Stimulated activated CD8-positive, alpha-beta memory T cell treated with anti-CD3 and anti-CD28 coated beads, Interleukin-12 subunit alpha, Interleukin-12 subunit beta, amount 100 ng/mL, for 24 hours (primary cell): ENCODE results near the gene TXNRD3.

Experiments used
- DNase-seq: peaks from one replicate; pipeline ENCODE4 v3.0.0-alpha.2; 2020; ENCODE audit errors: extremely low read depth

The TXNRD3 gene

DNA sequence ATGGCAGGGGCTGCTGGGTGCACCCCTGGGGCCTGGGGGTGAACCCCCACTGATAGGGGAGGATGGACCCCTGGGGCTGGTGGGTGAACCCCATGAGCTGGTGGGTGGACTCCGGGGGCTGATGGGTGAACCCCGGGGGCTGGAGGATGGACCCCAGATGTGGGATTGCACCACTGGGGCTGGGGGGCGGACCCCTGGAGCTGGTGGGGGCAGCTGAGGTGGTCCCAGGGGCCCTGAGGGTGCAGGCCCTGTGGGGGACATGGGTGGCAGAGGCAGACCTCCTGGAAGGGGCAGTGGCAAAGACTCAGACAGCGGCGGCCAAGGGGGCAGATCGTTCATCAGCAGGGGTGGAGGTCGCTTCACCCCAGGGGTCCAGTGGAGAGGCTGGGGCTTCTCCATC lies 17.4 kb upstream of the TXNRD3 start:
- DNase-seq, result no peak

- DNase-seq, result no peak
Measured at GRCh38 chr3:126671521-126671920, 16.6 kb upstream of the TXNRD3 start.

DNA sequence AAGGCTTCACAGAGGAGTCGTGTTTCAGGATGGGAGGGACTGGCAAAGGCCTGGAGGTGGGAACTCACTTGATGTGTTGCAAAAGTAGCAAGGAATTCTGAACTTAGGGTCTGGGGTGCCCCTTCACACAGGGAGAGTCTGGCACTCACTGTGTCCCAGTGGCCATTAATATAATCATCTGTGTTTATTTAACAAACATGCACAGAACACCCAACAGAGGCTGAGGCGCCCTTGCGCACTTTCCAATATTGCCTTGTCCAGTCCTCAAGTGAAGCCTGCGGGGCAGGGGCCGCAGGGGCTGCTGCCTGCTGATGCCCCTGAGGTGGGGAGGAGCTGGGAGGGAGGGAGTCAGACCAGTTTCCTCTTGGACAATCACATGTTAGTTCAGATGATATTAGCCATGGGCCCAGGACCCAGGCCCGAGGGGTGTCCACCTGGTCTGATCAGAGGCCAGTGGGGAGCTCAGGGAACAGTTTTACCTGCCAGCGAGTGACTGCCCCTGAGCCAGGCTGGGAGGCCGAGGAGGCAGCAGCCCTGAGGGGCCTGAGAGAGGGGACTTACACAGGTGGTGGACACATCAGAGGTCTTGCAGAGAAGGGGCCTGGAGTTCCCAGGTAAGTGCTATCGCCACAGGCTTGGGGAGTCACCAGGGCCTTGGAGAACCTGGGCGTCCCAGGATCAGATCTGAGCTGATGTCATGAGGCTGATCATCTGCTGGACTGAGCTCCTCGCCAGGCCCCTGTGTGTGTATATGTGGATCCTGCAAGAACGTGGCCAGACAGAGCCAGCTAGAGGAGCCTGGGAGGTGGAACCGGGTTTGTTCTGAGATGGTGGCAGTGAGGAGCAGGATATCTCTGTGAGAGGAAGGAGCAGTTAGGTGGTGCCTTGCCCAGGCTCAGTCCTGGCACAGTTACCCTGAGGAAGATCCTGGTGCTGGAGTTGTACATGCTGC lies 13.8 kb upstream of the TXNRD3 start:
- DNase-seq, result no peak

DNA sequence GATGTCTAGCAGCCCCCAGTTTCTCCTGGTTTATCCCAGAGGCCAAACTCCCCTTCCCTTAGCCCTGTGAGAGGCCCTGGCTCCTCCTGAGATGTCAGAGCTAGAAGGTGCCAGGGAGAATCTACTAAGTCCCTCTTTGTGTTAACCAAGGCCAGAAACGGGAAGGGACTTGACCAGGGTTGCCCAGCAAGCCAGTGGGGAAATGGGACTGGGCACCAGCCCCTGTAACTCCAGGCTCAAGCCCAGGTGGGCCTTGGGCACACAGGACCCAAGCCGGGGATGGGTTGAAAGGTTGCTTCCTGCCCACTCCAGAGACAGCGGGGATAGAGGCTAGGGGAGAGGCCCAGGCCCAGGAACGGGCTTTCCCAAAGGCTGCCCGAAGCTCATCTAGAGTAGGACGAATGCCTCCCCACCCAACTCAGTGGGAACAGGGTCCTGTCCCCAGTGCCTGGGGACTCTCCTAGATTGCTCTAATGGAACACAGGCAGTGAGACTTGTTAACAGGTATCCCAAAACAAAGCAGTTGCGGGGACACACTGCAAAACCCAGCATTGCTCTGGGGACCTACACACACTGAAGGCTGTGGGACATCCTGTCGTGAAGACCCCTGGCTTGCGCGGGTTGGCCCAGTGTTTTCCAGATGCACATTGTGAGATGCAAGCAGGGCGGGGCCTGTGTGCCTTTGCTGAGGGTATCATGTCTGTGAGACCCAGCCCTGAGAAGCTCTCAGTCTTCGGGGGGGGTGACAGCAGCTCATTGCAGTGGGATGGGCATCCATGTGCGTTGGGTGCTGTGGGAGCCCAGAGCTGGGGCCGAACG lies 12.9 kb upstream of the TXNRD3 start:
- no peak for DNase-seq

DNA sequence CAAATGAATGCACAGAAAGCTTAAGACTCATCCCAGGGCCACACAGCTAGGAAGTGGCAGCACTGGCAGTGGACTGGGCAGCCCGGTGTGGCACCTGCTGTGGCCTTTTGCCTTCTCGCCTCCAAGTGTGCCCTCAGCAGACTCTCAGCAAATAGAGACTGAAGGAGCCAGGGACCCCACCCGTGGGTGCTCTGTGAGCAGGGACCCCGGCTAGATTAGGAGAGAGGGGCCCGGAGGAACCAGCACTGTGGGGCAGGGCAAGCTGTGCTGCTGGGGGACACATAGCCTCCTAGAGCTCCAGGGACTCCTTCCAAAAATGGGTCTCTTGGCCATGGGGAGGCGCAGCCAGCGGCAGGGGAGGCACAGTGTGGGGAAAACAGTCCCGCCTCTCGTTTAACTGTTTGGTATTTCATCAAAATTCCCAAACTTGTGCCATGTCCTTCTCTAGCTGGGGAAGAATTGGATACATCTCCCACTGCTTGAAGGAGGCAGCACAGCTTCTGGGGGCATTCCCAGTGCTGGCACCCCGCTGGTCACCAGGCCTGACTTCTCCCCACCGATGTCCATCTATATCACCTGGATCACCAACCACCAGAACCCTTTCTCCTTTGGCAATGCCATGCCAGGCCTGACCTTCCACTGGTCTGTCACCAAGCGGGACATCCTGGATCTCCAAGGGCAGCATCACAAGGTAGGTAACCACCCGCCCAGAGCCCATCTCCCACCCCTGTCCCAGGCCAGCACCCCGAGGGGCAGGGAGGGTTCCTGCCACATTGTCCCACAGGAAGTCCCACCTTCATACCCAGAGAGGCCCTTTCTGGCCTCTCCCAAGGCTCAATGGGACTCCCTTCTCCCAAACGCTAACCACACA lies 12.0 kb upstream of the TXNRD3 start:
- DNase-seq, result no peak

GRCh38 chr3:126665959-126666657 lies 11.2 kb upstream of the TXNRD3 start:
- no peak for DNase-seq

DNA sequence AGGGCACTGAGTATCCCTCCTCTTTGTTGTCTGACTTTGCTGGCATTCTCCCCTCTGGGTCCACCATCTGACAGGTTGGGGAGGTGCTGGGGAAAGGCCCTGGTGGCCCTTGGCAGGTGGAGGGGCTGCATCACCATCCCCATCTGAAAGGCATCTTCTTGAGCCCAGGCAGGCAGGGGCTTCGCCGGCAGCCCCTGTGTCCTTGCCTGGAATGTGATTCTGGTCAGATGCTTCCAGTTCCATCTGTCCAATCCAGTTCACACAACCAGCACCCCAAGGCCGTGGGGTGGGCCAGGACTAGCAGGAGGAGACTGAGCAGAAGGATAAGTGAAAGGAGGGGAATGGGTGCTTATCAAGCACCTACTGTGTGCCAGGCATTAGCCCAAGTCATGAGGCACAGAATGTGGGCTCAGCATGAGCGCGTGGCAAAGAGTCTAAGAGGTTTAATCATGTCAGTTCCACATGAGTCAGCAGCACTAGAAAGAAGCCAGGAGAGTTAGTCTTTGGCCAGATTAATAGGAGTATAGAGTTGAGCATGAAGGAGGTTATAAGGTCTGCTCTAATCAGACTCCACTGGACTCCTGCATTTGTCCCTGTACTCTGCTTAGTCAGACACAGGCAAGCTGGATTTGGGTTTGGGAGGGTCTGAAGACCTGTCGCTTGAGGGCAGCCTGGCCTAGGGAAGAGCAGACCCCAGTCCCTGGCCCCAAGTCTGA lies 10.5 kb upstream of the TXNRD3 start:
- DNase-seq, result no peak

GRCh38 chr3:126664591-126665214 lies 9.8 kb upstream of the TXNRD3 start:
- DNase-seq, result no peak

DNA sequence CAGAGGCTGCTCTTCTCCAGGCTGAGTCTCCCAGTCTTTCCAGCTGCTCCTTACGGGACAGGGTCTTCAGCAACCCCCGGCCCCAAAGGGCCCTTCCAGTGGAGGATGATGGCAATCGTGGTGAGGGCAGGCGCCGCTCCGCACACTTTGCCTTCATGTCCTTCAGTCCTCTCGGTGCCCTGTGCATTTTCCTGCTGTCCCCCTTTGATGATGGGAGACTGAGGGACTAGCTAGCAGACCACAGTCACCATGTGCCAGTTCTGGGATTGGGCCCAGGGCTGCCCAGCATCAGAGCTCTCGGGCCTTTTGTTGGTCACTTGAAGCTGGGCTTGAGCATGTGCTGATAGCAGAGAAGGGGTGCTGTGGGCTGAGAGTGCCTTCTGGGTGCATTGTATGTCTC lies 8.8 kb upstream of the TXNRD3 start:
- no peak for DNase-seq

DNA sequence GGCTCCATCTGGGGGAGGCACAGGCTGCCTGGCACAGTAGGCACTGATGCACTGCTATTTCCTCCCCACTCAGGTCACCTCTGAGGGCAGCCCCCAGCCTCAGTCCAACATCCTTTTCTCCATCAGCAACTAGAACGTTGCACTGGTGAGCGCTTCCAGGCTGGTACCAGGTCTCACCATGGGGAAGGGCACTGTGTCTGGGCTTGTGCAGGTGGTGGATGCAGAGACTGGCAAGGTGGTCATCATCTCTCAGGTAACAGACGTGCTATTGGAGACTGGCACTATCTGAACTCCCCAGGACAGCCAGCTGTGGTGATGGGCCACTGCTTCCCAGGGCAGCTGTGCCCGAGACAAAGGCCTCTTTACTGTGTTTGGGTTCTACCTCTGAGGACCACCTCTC lies 8.3 kb upstream of the TXNRD3 start:
- DNase-seq, result no peak

DNA sequence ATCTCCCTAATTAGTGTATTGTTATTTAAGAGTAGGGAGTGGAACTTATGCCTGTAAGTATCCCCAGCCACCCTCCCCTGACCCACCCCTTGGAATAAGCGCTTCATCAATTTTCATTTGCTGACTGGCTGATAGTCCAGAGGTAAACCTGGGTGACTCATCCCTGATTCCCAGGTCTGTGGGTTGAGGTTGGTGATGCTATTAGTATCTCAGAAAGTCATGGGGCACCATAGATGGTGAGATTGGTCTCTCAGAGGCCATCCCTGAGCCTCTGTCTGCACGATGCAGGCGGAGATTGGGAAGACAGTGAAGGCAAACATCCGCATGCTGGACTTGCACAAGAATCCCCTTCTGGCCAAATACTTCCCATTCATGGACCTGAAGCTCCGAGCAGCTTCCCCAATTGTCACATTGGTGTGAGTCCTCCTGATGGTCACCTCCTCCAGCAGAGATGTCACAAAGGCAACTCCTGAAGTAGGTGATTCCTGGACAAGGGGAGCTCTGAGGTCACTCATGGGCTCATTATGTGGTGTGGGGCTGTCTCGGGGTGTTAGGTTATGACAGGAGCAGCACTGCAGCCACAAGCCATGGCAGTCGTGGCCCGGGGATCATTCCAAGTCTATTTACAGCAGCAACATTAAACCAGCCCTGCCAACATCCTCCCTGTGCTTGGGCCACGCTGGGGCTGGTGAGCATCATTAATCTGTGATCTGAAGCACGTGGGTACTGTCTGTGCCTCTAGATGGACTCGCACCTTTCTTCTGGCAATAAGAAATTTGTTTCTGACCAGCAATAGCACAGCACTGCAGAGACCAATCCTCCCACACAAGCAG lies 6.8 kb upstream of the TXNRD3 start:
- DNase-seq, result no peak

DNA sequence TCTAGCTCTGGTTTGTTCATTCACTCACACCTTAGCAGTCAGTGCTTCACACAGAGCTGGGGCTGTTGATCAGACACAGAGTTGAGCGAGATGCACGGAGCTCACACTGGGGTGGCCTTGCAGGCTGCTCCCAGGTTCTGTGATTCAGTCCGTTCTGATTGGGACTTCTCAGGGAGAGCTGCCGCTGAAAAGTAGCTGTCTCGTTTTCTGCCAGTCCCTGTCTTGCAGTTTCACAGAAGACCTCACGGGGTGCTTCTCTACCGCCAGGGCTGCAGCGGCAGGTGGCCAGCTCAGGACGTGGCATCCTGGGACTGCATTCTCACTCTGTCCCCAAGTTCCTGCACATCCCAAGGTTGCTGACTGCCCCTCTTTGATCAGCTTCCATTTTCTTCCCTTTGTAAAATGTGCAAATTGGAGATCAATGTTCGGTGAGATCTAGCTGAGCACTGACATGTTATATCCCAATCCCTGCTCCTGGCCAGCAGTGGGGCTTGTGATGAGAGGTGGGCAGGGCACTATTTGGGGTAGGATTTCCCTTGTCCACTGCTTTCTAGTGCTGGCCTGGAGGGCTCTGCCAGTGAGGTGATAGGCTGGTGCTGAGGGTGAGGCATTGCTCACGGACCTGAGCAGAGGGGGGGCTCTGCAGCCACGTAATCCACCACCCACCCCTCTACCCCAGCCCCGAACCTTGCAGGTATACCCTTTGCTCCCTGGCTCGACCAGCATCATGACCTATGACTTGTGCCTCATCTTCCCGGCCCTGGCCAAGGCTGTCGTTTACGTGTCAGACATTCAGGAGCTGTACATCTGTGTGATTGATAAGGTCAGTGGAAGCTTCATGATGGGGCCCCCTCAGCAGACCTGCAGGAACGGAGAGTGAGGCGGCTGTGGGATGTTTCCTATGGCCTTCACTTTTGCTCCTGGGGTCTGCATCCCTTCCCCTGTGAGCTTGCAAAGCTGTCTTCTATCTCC lies 5.3 kb upstream of the TXNRD3 start:
- DNase-seq, result no peak

- no peak for DNase-seq
Measured at GRCh38 chr3:126658584-126658983, 3.7 kb upstream of the TXNRD3 start.

GRCh38 chr3:126657901-126658300 lies 3.0 kb upstream of the TXNRD3 start:
- no peak for DNase-seq

- DNase-seq, result no peak
Measured at GRCh38 chr3:126656371-126657134, 1.6 kb upstream of the TXNRD3 start.

GRCh38 chr3:126655887-126656286 lies 963 bp upstream of the TXNRD3 start:
- no peak for DNase-seq

- DNase-seq, result no peak
Measured at GRCh38 chr3:126649556-126650092, 5.3 kb downstream of the TXNRD3 start.
